A673 (cell line): ENCODE measurements around the gene AGAP1. TPM values are rescaled to one million over a fixed set of nuclear protein-coding genes. Genes with fewer than 3 reads are reported as not detected.

Experiments
- BruUV-seq: library from RNA; stranded (reverse); fragments of 400-500 nt; replicated peaks from 2 replicates; lab custom pipeline; 2021; lab: Mats Ljungman, UMichigan
- CTCF ChIA-PET: fragments of 300-600 bp; sonication (Branson Sonifier 250); formaldehyde crosslinking; loops from one replicate; lab custom pipeline; 2022; ENCODE audit warnings: antibody characterized with exemption; lab: Charles Lee
- POLR2A ChIA-PET: fragments of 300-600 bp; sonication (Branson Sonifier 250); formaldehyde crosslinking; loops from one replicate; lab custom pipeline; 2022; ENCODE audit warnings: antibody characterized with exemption; ENCODE audit not compliant: low non-redundant PET; lab: Charles Lee
- DNase-seq: peaks from one replicate; pipeline ENCODE4 v3.0.0-alpha.2; 2015; ENCODE audit warnings: low spot score
- H3K27ac ChIP-seq: fragments of 200-600 bp; sonication (generic); 2 replicates; pipeline ENCODE4 v1.5.1; 2016; ENCODE audit warnings: mixed run types, low read depth, mild to moderate bottlenecking, mixed read lengths, antibody characterized with exemption, low read length; ENCODE audit not compliant: poor library complexity, severe bottlenecking
- H3K27me3 ChIP-seq: fragments of 200-600 bp; sonication (generic); replicated peaks from 2 replicates; pipeline ENCODE4 v1.6.1; 2017; ENCODE audit warnings: mixed run types, low read depth, mild to moderate bottlenecking, mixed read lengths, antibody characterized with exemption, low read length; ENCODE audit not compliant: insufficient read depth, poor library complexity
- H3K36me3 ChIP-seq: fragments of 200-600 bp; sonication (generic); 2 replicates; pipeline ENCODE4 v1.6.1; 2016; ENCODE audit warnings: mixed run types, mild to moderate bottlenecking, mixed read lengths, antibody characterized with exemption, low read length; ENCODE audit not compliant: insufficient read depth, poor library complexity, severe bottlenecking
- H3K4me1 ChIP-seq: fragments of 200-600 bp; sonication (generic); 2 replicates; pipeline ENCODE4 v1.6.1; 2017; ENCODE audit warnings: mixed run types, mild to moderate bottlenecking, mixed read lengths, antibody characterized with exemption, low read length; ENCODE audit not compliant: insufficient read depth, poor library complexity, severe bottlenecking
- H3K4me3 ChIP-seq: fragments of 200-600 bp; sonication (generic); 2 replicates; pipeline ENCODE4 v1.5.1; 2016; ENCODE audit warnings: low read depth, mixed run types, mild to moderate bottlenecking, mixed read lengths, low read length; ENCODE audit not compliant: poor library complexity, severe bottlenecking
- H3K9me3 ChIP-seq: fragments of 200-600 bp; sonication (generic); 2 replicates; pipeline ENCODE4 v1.6.1; 2016; ENCODE audit warnings: mixed run types, low read depth, mild to moderate bottlenecking, mixed read lengths, antibody characterized with exemption, low read length; ENCODE audit not compliant: poor library complexity, severe bottlenecking
- EZH2 ChIP-seq: fragments of 200-600 bp; sonication (generic); IDR thresholded peaks from 2 replicates; pipeline ENCODE4 v1.6.1; 2017; ENCODE audit warnings: borderline replicate concordance, low read depth, mild to moderate bottlenecking, mixed read lengths, antibody characterized with exemption, low read length; ENCODE audit not compliant: poor library complexity, severe bottlenecking
- intact Hi-C: fragments of 100-400 bp; cut with micrococcal nuclease; formaldehyde crosslinking; loops from one replicate; pipeline ENCODE4 v1.10.0; 2022; ENCODE audit not compliant: unreplicated experiment
- total RNA-seq: library from RNA; stranded (reverse); gene quantifications from 2 replicates; pipeline ENCODE4 v1.2.3, GENCODE V29; 2021
- TF ChIP-seq, protein P1 (sequence below): fragments of 300-800, 200-600 bp; sonication (generic); conservative IDR thresholded peaks from 2 replicates; pipeline ENCODE4 v1.5.1; 2017; ENCODE audit warnings: low read depth, mild to moderate bottlenecking, antibody characterized with exemption, low read length, moderate library complexity, mixed read lengths

The AGAP1 gene
- total RNA-seq, 1 experiment from 2014 or later: 25.3 TPM

DNA sequence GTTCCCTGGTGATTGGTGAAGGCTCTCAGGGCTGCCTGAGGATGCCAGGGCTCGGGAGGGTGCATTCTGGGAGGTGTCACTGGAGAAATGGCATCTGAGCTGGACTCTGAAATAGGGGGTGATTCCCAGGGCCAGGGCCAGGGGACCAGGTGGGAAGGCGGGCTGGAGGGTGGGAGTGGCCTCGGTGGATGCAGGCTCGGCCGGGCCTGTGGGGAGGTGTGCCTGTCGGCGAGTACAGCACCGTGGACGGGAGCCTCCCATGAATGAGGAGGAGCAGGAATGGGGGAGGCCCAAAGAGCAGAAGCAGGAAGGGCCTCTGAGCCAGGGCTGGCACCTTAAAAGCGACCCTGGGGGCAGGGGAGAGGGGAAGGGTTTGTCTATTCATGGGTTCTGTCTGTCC is 557.5 kb downstream of the AGAP1 start:
- ChIA-PET POLR2A (no interaction called here), CTCF (no interaction called here)
- intact Hi-C loops: no loop called here
- Histone ChIP-seq H3K4me3 (no peak overlapping the region), H3K9me3 (no peaks in the 10 kb centered on the region), H3K27me3 (no peaks in the 10 kb centered on the region), H3K4me1 (no peaks in the 10 kb centered on the region), H3K27ac (no peak overlapping the region), H3K36me3 (no peaks in the 10 kb centered on the region)
- no peak for TF ChIP-seq EZH2
- TF ChIP-seq, protein P1, sequence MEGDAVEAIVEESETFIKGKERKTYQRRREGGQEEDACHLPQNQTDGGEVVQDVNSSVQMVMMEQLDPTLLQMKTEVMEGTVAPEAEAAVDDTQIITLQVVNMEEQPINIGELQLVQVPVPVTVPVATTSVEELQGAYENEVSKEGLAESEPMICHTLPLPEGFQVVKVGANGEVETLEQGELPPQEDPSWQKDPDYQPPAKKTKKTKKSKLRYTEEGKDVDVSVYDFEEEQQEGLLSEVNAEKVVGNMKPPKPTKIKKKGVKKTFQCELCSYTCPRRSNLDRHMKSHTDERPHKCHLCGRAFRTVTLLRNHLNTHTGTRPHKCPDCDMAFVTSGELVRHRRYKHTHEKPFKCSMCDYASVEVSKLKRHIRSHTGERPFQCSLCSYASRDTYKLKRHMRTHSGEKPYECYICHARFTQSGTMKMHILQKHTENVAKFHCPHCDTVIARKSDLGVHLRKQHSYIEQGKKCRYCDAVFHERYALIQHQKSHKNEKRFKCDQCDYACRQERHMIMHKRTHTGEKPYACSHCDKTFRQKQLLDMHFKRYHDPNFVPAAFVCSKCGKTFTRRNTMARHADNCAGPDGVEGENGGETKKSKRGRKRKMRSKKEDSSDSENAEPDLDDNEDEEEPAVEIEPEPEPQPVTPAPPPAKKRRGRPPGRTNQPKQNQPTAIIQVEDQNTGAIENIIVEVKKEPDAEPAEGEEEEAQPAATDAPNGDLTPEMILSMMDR: no peak
- no peak for DNase-seq
- BruUV-seq: no TSS peak

DNA sequence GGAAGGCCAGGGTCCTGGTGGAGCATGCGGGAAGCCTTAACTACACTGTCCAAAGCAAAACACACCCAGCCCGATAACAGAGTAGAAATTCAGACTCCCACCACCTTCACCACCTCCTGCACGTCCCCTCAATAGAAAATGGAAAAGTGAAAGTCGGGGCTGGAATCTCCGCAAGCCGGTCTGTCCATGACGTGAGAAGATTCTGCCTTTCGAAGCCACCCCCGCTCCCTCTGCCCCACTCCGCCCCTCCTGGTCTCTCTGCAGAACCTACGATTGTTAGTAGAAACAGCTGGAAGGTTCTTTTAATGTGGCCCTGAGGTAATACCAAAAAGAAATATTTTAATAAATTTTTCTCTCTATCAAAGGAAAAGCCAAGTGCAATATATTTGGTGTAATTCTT is 558.0 kb downstream of the AGAP1 start:
- no TSS peak for BruUV-seq

DNA sequence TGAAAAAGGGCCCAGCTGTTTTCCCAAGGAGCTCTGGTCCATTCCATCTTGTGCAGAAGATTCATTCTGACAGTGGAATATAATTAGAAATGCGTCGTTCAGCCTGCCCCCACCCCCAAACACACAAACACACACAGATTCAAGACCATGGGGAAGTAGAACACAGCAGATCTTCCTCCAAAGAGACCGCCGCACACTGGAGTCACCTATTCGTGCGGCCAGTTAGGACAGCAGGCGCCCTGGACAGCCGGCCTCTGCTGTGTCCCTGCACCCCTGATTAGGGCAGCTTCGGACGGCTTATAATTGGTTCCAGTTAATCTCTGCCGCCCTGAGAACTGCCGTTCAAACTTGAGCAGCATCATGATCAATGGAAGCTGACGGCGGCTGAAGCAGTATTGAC is 558.4 kb downstream of the AGAP1 start:
- no TSS peak for BruUV-seq

More for the DNA sequence above, 558.0 kb downstream of the AGAP1 start:
- Histone ChIP-seq H3K4me1 (no peaks in the 10 kb centered on the region), H3K27ac (no peak overlapping the region), H3K4me3 (no peak overlapping the region), H3K27me3 (no peaks in the 10 kb centered on the region), H3K9me3 (no peaks in the 10 kb centered on the region), H3K36me3 (no peaks in the 10 kb centered on the region)
- intact Hi-C loops: no loop called here
- no peak for TF ChIP-seq EZH2
- TF ChIP-seq, protein P1: no peak
- POLR2A ChIA-PET: no interaction called here
- no peak for DNase-seq
- CTCF ChIA-PET: no interaction called here

More for the DNA sequence above, 558.4 kb downstream of the AGAP1 start:
- Histone ChIP-seq H3K9me3 (no peaks in the 10 kb centered on the region), H3K27ac (no peak overlapping the region), H3K4me3 (no peak overlapping the region), H3K27me3 (no peaks in the 10 kb centered on the region), H3K4me1 (no peaks in the 10 kb centered on the region), H3K36me3 (no peaks in the 10 kb centered on the region)
- TF ChIP-seq, protein P1: no peak
- no peak for TF ChIP-seq EZH2
- no peak for DNase-seq
- intact Hi-C loops: no loop called here
- CTCF ChIA-PET: no interaction called here
- POLR2A ChIA-PET: no interaction called here
